CD4-positive, alpha-beta T cell treated with Interleukin-6 at 100 ng/mL for 8 hours (primary cell): Measurements from ENCODE around the gene FAM131C.
"Not testable (repeated sequence)": the region's sequence is repeated elsewhere in the genome, so short reads cannot be mapped to it uniquely, and the experiment has no call there.

ENCODE experiments used
- DNase-seq: peaks from one replicate; pipeline ENCODE4 v3.0.0-alpha.2; 2020; ENCODE audit warnings: mixed read lengths, low spot score

The FAM131C gene

DNA sequence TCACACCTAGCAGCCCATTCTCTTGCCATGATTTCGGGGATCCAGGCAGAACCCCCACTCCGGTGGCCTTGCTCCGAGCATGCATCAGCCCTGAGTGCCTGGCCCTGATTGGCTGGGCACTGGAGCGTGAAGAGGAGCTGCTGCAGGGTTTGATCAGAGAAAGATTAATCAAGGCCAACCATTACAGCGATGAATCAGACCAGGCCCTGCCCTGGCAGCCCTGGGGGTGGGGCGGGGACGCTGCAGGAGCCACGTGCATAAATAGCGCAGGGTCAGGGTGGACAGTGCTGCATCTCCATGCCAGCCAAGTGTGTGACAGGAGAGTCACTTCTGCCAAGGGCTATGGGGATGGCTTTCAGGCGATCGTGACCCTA is 3.4 kb upstream of the FAM131C start:
- DNase-seq = no peak

DNA sequence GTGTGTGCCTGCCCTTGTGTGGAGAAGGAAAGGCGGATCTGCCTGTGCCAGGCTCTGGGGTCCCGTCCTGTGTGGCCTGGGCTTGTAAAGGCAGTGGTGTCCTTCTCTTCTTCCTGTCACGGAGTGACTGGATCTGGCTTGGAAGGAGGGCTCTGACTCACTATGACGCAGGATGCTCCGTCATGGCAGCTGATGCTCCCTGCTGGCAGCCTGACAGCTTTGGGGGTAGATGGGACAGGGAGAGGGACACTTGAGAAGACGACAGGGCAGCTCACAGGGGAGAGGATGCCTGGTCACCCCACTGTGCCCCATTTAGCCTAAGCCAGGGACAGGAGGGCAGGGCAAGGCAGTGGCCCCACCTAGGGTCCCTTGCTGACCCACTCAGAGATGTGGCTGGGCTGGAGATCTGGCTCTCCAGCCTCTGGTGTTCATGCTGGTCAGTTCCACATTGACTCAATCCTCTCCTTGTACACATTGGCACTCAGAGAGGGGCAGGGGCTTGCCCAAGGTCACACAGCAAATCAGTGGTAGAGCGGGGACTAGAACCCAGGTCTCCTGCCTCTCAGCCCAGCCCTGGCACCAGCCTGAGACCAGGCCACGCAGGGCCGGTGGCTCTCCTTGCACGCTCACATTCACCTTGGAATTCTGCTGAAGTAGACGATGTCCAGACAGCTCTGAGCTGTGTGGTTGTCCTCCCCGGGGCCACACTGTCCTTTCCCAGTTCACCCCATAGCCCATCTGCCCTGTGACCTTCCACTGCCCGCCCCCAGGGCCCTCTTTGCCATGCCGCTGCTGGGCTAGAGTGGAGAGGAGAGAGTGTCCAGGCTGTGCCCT is 2.8 kb upstream of the FAM131C start:
- DNase-seq = no peak

DNA sequence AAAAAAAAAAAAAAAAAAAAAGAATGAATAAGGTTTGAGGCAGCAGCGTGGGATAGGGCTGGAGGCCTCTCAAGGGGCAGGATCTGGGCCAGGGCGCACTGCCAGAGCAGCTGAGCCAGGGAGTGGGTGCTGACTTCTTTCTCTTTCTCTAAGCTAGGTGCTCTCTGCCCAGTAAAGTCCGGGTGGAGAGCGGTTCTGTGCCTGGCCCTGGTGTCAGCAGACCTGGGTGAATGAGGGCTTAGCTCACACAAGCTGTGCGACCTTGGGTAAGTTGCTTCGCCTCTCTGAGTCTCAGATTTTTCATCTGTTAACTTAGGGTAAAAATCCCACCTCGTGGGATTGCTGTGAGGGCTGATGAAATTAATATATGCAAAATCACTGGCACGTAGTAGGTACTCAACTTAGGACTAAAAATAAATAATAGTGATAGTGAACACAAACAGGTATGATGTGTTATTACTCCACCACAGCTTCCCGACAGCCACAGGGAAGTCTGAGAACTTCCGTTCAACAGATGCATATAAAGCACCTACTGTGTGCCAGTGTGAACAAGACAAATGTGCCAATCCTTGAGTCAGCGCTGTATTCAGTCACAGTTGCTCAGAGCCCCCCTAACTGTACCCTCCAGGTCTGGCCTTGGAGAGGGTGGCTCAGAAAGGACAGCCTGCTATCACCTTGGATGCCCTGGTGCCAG is 2.0 kb upstream of the FAM131C start:
- DNase-seq = no peak

DNA sequence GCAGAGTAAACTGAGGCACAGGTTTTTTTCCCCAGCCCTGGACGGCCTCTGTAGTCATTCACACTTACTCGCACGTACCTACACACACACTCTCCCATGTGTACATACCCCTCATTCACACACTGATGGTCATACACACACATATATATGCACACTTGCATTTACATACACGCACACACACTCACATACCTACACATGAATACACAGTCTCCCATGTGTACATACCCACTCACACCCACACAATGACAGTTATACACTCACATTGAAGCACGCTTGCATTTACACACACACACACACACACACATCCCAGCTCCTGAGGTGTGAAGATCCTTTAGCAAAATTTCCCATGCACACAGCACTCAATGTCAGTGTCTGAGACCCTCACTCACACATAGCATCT is 766 bp upstream of the FAM131C start:
- no peak for DNase-seq

DNA sequence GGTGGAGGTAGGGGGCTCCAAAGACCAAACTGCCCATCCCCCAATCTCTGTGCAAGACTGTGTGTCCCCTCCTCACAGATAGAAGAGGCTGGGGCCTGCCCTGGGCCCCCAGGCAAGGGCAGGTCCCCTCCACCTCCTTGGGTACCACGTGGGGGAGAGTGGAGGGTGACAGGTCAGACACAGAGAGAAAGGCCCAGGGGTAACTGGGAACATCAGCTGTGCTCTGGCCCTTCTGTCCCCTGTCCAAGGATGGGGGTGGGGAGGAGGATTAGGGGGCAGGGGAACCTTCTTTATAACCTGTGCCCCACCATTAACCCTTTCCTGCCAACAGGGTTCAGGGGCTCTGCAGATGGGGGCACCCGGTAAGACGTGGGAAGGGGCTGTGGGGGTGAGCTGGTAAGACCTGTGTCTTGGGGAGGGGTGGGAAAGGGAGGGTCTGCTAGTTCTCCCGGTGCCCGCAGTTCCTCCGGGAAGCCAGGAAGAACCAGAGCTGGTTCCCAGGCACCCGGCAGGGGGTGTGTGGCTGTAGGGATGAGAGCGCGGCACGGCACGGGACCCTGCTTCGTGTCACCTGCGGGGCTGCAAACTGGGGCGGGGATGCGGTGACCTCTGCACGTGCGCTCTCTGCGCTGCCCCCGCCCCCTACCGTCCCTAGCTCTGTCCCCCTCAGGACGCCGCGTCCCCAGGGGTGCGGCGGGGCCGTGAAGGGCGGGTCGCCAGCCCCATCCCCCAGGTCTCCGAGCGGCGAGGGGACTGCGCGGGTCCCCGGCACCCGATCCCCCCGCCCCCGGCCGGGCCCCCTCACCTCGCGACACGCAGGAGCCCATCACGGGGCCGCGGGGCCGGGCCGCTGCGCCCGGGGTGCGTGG is 601 bp downstream of the FAM131C start:
- DNase-seq = no peak

DNA sequence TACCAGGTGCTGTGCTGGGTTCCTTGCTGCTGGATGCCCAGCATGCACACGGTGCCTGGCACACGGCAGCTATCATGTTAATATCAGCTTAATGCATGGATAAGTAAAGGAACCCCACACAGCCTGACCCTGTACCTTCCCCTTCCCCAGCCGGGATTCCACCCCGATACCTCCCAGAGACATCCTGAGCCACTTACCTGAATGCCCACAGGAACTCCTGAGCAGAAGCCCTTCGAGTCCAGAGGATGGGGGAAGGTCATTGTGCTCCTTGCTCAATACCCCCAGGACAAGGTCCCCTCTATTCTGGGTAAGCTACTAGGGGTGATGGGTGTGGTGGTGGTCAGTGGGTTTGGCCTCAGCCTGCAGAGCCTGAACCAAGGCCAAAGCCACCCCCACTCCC is 1.4 kb downstream of the FAM131C start:
- no peak for DNase-seq

DNA sequence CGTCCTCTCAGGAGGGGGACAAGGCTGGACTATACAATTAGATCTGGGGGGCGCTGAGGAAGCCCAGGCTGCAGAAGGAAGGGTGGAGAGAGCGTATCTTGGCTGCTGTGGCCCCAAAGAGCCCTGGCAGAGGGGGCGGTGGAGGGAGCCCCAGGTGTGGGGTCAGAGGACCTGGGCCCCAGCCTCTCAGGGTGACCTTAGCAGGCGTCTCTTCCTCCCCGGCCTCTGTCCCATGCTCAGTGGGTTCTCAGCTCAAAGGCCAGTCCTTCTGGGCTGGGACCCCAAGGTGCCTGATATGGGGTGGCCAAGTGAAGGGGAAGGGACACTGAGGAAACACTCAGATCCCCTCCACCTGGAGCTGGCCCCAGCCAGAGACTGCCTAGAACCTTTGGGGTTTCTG is 1.8 kb downstream of the FAM131C start:
- no peak for DNase-seq

DNA sequence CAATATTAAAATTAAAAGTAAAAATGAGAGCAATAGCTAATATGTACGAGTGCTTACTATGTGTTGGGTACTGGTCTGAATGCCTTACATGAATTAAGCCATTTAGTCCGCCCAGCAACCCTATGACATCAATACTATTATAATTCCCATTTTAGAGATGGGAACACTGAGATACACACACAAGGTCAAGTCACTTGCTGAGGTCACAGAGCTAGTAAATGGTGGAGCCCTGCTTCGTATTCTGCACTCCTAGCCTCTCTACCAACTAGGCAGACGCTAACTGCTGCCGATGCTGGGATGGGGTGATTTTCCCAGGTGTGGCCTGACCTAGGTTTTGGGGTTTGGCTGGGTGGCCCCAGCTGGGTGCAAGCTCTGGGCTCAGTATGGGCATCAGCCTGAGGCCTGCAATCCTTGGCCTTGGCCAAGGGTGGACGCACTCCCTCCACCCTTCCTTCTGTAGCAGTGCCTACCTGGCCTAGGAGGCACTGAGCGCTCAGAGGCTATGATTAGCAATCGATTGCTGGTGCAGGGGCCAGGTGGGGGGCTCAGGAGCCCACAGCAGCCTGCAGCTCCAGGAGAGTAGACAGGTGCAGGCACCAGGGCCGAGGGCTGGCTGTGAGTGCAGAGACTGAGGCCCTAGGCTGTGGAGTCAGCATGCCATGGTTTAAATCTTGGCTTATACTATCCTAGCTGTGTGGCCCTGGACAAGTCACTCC is 2.7 kb downstream of the FAM131C start:
- no peak for DNase-seq

DNA sequence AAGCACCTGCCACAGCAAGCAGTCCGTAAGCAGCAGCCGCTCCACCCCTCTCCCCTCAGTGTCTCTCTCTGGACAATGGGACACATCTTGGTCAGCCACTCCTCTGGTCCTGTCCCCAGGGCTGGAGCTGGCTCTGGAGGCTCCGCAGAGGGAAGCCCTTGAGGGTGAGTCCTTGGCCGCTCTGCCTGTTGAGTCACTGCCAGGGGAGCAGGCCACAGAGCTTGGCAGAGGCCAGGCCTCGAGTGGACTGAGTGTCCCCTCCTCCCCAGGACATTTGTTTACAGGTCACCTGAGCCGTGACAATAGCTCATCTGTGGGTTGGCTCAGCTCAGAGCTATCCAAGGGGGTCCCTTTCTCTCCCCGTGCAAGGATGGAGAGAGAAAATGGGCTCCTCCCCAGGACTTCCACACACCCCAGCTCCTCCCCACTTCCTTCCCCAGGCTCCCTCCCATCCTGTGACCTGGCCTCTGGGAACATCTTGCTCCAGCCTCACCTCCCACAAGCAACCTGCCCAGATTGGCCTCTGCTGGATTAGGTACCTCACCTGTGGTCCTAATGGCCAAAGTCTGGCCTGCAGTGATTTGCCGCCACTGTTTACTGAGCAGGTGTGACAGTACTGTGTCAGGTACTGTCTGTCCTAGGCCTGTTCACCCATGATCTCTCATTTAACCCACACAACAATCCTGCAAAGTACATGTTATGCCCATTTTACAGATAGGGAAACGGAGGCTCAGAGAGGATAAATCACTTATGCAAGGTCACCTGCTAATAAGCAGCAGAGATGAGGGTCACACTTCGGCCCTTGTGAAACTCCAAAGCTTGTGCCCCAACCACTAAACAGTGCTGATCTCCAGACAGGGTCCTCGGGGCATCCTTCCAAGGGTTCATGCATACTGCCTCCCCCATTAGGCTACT is 4.8 kb downstream of the FAM131C start:
- DNase-seq = no peak

DNA sequence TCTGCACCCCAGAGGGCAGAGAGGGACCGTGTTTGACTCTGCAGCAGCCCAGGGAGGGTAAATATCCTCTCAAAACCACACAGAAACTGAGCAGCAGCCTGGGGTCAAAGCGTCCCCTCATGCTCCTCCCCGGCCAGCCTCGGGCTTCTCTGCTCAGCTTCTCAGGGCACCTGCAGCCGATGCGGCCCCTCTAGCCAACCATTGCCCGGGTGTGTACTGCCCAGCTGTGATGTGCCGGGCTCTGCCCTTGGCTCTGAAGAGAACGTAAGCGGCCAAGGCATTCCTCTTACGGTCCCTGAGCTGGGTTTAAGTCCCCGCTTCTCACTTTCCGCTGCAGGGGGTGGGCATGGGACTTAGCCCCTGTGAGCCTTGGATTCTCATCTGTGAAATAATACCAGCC is 5.5 kb downstream of the FAM131C start:
- no peak for DNase-seq

DNA sequence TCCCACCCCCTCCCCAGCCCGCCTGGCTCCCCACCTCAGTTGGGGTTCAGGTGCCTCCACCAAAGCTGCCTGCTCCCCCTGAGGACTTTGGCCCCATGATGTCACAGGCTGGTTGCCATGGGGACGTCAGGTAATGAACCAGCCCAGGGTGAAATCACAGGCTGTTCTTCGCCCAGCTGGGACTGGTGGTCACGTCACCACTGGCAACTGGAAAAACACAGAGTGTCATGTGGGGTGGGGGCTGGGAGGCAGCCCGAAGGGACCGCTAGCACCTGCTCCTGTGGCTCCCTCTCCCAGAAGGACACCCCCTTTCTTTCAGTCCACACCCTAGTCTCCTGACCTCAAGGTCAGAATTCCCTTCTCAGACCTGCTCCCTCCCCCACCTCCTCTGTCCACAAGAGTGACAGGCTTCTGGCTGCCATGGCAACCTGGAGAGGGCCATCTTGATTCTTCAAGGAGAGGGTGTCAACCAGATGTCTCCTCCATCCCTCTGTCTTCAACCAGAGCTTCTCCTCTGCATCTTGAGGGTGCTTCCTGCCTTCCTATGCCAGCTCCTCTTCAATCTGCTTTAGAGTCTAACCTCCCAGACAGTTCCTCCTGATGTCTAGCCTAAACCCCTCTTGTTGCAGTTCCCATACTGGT is 6.2 kb downstream of the FAM131C start:
- no peak for DNase-seq

DNA sequence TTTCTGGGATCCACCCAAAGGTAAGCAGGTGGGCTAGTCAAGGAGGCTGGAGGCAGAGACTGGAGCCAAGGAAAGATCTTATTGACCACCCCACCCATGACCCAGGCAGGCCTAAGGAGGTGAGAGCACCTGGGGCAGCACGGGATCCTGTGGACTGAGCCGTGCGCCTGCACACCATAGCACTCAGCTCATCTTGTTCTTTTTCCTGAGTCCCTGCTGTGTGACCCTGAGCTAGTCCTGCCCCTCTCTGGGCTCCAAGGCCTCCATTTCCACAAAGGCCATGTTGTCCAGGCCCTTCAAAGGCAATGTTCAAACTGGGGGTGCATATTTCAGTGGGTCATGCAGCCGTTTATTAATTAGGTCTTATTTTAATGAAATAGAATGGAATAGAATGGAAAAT is 7.2 kb downstream of the FAM131C start:
- DNase-seq = no peak

DNA sequence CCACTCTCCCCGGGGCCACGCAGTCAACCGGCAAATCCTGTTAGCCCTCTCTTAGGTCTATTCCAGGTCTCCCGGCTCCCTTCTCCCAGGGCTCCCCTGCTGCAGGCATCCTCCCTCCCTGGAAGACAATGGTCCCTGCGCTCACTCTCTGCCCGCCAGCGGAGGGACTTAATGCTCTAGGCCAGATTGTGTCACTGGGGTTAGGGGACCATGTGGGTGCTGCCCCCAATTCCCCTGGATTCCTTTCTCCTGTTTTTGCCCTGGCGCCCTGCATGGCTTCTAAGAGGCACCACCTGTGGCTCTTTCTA is 8.2 kb downstream of the FAM131C start:
- DNase-seq = no peak

DNA sequence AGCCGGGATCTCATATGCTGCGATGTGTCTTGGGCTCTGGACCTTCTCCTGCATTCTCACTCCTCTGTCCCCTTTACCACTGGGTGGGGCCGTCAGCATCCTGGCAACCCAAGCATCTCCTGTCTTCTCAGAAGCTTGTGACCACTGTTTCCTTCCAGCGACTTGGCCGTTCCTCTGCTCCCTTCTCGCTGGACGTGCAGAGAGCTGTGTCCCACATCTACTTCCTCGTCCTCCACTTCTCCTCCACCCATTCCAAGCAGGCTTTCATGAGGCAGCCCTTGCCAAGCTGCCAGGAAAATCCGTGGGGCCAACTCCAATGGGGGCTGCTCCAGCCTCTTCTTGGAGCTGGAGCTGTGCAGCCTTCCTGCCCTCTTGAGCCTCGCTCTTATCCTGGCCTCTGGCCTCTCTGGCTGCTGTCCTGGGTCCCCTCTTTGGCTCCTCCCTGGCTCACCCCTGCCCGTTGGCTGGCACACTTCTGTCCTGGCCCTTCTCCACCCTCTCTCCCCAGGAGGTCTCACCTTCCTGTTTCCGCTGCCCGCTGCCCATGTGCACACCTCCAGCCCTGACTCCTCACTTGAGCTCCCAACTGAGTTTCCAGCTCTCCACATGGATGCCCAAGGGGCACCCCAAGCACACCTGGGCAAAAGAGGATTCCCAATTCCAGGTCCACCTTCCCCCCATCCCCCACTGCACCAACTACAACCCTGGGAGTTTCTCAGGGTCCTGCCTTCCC is 8.7 kb downstream of the FAM131C start:
- DNase-seq = no peak

DNA sequence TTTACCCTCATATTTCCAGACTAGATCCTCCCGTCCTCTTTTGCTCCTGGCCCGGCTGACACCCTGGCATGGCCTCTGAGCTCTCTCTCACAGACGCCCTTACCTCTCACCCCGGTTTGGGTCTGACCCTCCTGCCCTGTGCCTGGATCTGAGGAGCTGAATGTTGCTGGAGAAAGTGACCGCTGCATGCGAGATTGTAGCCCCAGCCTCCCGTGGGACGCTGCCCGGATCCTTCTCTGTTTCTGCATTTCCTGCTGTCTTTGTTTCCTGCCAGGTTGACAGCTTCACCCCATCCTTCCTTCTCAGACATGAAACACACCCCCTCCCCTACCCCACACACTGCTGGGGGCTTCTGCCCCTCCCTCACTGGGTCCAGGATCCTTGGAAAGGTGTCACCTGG is 9.5 kb downstream of the FAM131C start:
- DNase-seq = no peak

DNA sequence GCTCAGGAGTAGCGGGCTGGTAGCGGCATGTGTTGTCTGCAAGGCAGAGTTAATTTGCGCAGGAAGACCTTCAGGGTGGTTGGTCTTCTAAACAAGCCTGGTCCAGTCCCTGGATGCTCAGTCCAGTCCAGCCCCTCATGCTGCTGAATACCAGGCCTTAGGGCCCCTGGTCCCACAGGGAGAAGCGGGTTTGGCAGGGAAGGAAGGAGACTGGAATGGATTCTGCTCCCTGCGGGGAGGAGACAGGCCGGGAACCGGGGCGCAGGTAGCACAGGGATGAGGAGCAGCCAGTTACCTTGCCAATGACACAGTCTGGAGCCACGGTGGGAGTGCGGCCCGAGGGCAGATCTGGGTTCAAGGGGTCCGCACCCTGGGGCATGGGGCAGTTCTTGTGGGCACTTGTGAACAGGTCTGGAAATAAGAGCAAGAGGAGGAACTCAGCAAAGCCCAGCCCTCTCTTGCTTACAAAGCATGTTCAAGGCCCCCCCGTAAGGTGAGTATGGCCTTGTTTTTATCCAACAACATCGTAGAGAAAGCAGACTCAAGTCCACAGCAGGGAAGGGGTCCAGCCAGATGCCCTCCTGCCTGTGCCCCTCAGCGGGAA is 10.1 kb downstream of the FAM131C start:
- DNase-seq = no peak

DNA sequence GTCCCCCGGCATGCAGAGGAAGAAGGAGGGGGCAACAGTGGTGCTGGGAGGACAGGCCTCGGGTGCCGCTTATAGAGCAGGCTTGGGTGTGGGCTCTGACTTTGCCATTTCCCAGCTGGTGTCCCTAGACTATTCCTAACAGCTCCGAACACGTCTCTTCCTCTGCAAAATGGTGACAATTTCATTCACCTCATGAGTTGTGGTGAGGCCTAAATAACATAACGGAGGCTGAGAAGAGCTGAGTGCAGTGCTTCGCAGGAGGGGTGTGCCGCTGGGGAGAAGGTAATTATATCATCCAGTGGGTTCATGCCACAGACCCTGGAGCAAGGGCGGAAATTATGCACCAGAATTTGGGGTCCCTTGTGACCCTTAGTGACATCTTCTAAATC is 10.8 kb downstream of the FAM131C start:
- DNase-seq = not testable (repeated sequence)

DNA sequence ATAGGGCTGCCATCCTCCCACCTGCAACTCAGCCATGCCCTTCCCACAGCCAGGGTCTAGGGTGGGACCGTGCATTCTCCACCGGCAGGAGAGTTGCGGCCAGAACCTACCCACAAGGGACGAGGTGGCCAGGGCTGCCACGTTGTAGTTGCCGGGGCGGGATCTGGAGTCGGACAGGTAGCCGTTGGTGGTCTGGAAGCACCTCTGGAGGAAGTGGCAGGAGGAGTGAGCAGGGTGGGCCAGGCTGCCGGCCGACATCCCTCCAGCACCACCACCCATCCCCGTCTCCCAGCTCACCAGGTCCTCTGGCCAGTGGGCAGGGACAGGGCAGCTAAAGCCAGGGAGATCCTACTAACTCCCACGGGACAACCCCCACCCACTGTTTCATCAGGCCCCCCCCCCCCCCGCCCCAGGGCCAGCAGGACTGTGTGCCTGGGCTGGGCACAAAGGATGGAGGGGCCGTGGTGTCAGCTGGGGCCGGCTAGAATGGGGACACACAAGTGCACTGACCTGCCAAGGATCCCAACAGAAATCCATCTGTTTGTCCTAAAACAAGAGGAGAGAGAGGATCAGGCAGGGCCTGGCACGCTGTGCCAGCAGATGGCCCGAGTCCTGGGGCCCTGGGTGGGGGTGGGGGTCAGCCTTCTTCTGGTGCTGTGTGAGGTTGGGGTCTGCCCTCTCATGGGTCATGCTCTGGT is 11.3 kb downstream of the FAM131C start:
- DNase-seq = not testable (repeated sequence)

DNA sequence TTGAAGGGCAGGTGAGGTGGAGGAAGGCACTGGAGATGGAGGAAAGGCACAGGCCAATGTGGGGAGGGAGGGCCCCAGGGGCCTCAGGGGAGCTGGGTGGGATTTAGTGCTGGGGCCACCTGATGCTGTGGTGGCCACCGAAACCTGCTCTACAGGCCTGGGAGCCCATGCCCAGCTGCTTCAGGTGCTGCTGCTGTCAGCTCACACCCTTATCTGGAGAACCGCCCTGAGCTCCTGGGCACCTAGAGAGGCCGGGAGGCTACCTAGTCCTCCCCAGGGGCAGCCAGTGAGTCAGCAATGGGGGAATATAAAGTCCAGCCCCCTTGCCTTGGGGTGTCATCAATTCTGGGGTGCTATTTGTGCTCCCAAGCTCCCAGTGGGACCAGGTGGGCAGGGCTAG is 12.2 kb downstream of the FAM131C start:
- no peak for DNase-seq
